Breast epithelium (tissue), 3 donors: ENCODE measurements around the gene TXNRD2.

Experiments used
- POLR2A ChIP-seq: fragments of 450-650 bp; IDR thresholded peaks from one replicate; pipeline ENCODE4 v1.6.1; 2016; ENCODE audit warnings: antibody characterized with exemption, mild to moderate bottlenecking, moderate library complexity
- POLR2AphosphoS5 ChIP-seq, 3 donors: sonication (generic); formaldehyde crosslinking; IDR thresholded peaks; one replicate each; pipeline ENCODE4 v1.6.1; 2017; ENCODE audit warnings: antibody characterized with exemption in 3 of 3
- TF ChIP-seq, protein P1 (sequence below), 3 donors: fragments of 450-650 bp; IDR thresholded peaks; one replicate each; pipeline ENCODE4 v1.5.1; 2016 to 2017; ENCODE audit warnings: antibody characterized with exemption in 3 of 3, mild to moderate bottlenecking in 3 of 3, moderate library complexity in 3 of 3

DNA sequence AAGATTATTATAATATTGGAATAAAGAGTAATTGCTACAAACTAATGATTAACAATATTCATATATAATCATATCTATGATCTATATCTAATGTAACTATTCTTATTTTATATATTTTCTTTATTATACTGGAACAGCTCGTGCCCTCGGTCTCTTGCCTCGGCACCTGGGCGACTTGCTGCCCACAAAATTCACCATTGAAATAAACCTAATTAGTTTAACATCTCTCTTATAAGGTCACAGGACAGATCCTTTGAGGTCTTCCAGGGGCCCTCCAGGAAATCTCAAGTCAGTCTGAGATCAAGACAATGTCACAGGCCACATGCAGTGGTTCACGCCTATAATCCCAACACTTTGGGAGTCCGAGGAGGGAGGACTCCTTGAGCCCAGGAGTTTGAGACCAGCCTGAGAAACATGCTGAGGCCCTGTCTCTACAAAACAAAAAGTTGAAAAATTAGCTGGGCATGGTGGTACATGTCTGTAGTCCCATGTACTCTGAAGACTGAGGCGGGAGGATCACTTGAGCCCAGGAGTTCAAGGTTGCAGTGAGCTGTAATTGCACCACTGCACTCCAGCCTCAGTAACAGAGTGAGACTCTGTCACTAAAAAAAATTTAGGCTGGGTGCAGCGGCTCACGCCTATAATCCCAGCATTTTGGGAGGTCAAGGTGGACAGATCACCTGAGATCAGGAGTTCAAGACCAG lies 6.6 kb upstream of the TXNRD2 start:
- TF ChIP-seq, protein P1, sequence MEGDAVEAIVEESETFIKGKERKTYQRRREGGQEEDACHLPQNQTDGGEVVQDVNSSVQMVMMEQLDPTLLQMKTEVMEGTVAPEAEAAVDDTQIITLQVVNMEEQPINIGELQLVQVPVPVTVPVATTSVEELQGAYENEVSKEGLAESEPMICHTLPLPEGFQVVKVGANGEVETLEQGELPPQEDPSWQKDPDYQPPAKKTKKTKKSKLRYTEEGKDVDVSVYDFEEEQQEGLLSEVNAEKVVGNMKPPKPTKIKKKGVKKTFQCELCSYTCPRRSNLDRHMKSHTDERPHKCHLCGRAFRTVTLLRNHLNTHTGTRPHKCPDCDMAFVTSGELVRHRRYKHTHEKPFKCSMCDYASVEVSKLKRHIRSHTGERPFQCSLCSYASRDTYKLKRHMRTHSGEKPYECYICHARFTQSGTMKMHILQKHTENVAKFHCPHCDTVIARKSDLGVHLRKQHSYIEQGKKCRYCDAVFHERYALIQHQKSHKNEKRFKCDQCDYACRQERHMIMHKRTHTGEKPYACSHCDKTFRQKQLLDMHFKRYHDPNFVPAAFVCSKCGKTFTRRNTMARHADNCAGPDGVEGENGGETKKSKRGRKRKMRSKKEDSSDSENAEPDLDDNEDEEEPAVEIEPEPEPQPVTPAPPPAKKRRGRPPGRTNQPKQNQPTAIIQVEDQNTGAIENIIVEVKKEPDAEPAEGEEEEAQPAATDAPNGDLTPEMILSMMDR (IDR thresholded peaks at IDR 0.05): no peak
- TF ChIP-seq POLR2A (no peak), POLR2AphosphoS5 (IDR thresholded peaks at IDR 0.05) (no peak)
